ENCODE data around the gene FAM83B. TPM values are rescaled to one million over a fixed set of nuclear protein-coding genes. Genes with fewer than 3 reads are reported as not detected.

FAM83B gene
- total RNA-seq, 4 donors from 2014 or later, result 116 to 152 (median 129) TPM

GRCh38 chr6:54868556-54868955, 22.0 kb downstream of the FAM83B start:
- no peak for DNase-seq (ENCODE audit: low spot score in 2 of 2)
- intact Hi-C loops (cut with DNase I; ENCODE audit: low total_unique reads), result no loop called here
- H3K4me3 ChIP-seq (ENCODE audit: low read depth, poor library complexity, severe bottlenecking), result no peak overlapping the region
- TF ChIP-seq POLR2A (IDR thresholded peaks at IDR 0.05) (no peak), CTCF (IDR thresholded peaks at IDR 0.05) (no peak)

GRCh38 chr6:54873599-54873998, 27.0 kb downstream of the FAM83B start:
- WGBS, 2 donors, result 57 to 58% methylated on average over 1 of the region's 1 CpG
- TF ChIP-seq POLR2A (IDR thresholded peaks at IDR 0.05) (no peak), CTCF (IDR thresholded peaks at IDR 0.05) (no peak)

GRCh38 chr6:54874349-54875048, 27.9 kb downstream of the FAM83B start:
- TF ChIP-seq CTCF (IDR thresholded peaks at IDR 0.05), result no peak
- TF ChIP-seq POLR2A (IDR thresholded peaks at IDR 0.05), result no peak
- no peak for DNase-seq (ENCODE audit: low spot score in 2 of 2)
- WGBS, 2 donors, result 58 to 68% methylated on average over 2 of the region's 2 CpGs
- no peak overlapping the region for H3K4me3 ChIP-seq (ENCODE audit: low read depth, poor library complexity, severe bottlenecking)
- intact Hi-C loops (cut with DNase I; ENCODE audit: low total_unique reads), result no loop called here

More at GRCh38 chr6:54873599-54873998, 27.0 kb downstream of the FAM83B start:
- DNase-seq (ENCODE audit: low spot score in 2 of 2), result no peak
- H3K4me3 ChIP-seq (ENCODE audit: low read depth, poor library complexity, severe bottlenecking), result no peak overlapping the region
- intact Hi-C loops (cut with DNase I; ENCODE audit: low total_unique reads), result no loop called here

GRCh38 chr6:54875539-54875938, 29.0 kb downstream of the FAM83B start:
- WGBS, 2 donors, result 68 to 73% methylated on average over 3 of the region's 3 CpGs
- no peak for DNase-seq (ENCODE audit: low spot score in 2 of 2)
- no peak overlapping the region for H3K4me3 ChIP-seq (ENCODE audit: low read depth, poor library complexity, severe bottlenecking)
- no peak for TF ChIP-seq POLR2A (IDR thresholded peaks at IDR 0.05)
- no peak for TF ChIP-seq CTCF (IDR thresholded peaks at IDR 0.05)
- intact Hi-C loops (cut with DNase I; ENCODE audit: low total_unique reads), result no loop called here

GRCh38 chr6:54876365-54876764, 29.8 kb downstream of the FAM83B start:
- intact Hi-C loops (cut with DNase I; ENCODE audit: low total_unique reads), result no loop called here
- H3K4me3 ChIP-seq (ENCODE audit: low read depth, poor library complexity, severe bottlenecking), result no peak overlapping the region
- no peak for DNase-seq (ENCODE audit: low spot score in 2 of 2)
- WGBS, 2 donors, result 61 to 70% methylated on average over 8 of the region's 8 CpGs
- no peak for TF ChIP-seq POLR2A (IDR thresholded peaks at IDR 0.05)
- TF ChIP-seq CTCF (IDR thresholded peaks at IDR 0.05), result no peak

- DNase-seq (ENCODE audit: low spot score in 2 of 2), result no peak
- intact Hi-C loops (cut with DNase I; ENCODE audit: low total_unique reads), result no loop called here
- H3K4me3 ChIP-seq (ENCODE audit: low read depth, poor library complexity, severe bottlenecking), result no peak overlapping the region
- no peak for TF ChIP-seq CTCF (IDR thresholded peaks at IDR 0.05)
These were observed 30.3 kb downstream of the FAM83B start for GRCh38 chr6:54876871-54877270.
